Measurements from ENCODE around the gene ADAMTS7.
"Not testable (repeated sequence)": the region's sequence is repeated elsewhere in the genome, so short reads cannot be mapped to it uniquely, and the experiment has no call there.

GRCh38 chr15:78769473-78770225 lies 41.6 kb downstream of the ADAMTS7 start:
- not testable (repeated sequence) for TF ChIP-seq CTCF, EZH2phosphoT487, EZH2 (IDR thresholded peaks at IDR 0.05)
